Loucy (cell line): Measurements from ENCODE around the gene ACTR3C.

Source experiments
- EZH2phosphoT487 ChIP-seq: fragments of 200-600 bp; IDR thresholded peaks from 2 replicates; pipeline ENCODE4 v1.6.1; 2018; ENCODE audit warnings: antibody characterized with exemption, mild to moderate bottlenecking, moderate library complexity, borderline replicate concordance
- TF ChIP-seq, protein P1 (sequence below): fragments of 200-600 bp; sonication (generic); conservative IDR thresholded peaks from 2 replicates; pipeline ENCODE4 v1.5.1; 2014; ENCODE audit warnings: mild to moderate bottlenecking, antibody characterized with exemption, low read length

DNA sequence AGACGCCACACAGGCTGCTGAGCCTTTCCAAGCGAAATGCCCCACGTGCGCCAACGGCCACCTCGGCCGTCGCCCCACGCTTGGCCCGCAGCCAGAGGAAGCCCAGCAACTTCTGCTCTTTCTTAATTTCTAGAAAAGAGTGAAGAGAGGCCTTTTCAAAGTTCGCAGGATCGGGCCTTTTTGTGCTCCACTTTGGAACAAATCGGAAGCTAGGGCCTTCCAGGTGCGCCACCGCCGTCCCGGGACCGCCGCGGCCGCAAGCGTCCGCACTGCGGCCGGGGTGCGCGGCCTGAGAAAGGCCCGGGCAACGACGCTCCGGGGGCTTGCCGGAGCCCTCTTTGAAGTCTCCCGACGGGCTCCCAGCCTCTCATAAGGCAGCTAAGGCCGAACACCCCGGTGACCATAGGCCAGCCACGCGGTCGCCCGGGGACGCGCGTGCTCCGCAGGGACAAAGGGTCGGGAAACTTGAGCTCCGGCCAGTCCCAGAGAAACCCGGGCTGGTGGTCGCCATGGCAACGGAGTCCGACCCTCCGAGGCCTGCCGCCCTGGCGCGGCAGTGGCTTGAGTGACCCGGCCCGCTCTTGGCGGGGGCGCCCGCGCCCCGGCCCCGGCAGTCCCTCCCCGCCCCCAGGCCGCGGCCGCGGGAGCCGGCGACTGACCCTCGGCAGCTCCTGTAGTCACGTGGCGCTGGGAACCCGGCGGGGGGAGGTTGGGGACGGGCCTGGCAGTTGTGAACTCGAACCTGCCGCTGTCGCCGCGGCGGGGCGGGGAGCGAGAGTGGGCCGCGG is 44.9 kb upstream of the ACTR3C start, which contains the start of gene REPIN1:
- TF ChIP-seq, protein P1, sequence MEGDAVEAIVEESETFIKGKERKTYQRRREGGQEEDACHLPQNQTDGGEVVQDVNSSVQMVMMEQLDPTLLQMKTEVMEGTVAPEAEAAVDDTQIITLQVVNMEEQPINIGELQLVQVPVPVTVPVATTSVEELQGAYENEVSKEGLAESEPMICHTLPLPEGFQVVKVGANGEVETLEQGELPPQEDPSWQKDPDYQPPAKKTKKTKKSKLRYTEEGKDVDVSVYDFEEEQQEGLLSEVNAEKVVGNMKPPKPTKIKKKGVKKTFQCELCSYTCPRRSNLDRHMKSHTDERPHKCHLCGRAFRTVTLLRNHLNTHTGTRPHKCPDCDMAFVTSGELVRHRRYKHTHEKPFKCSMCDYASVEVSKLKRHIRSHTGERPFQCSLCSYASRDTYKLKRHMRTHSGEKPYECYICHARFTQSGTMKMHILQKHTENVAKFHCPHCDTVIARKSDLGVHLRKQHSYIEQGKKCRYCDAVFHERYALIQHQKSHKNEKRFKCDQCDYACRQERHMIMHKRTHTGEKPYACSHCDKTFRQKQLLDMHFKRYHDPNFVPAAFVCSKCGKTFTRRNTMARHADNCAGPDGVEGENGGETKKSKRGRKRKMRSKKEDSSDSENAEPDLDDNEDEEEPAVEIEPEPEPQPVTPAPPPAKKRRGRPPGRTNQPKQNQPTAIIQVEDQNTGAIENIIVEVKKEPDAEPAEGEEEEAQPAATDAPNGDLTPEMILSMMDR, result no peak
- TF ChIP-seq EZH2phosphoT487, result no peak
